Right atrium auricular region (tissue), 2 donors: Measurements from ENCODE around the gene SND1. TPM values are rescaled to one million over a fixed set of nuclear protein-coding genes. Genes with fewer than 3 reads are reported as not detected.

ENCODE experiments used
- DNase-seq: peaks from one replicate; pipeline ENCODE4 v3.0.0-alpha.2; 2019; ENCODE audit warnings: low spot score
- H3K27ac ChIP-seq, 2 donors: fragments of 200-600 bp; sonication (generic); 1 replicate in 1 of 2; 2 replicates in 1 of 2; pipeline ENCODE4 v1.5.1; 2016 to 2019
- H3K27me3 ChIP-seq, 2 donors: fragments of 200-600 bp; sonication (generic); one replicate each; pipeline versions ENCODE4 v1.5.1 to v1.6.0; 2017 to 2019
- H3K36me3 ChIP-seq: fragments of 200-600 bp; sonication (generic); one replicate; pipeline ENCODE4 v1.5.1; 2016
- H3K4me1 ChIP-seq, 2 donors: fragments of 200-600 bp; sonication (generic); one replicate each; pipeline versions ENCODE4 v1.5.1 to v1.6.0; 2017 to 2019
- H3K4me3 ChIP-seq, 2 donors: fragments of 200-600 bp; sonication (generic); 1 replicate in 1 of 2; 2 replicates in 1 of 2; pipeline ENCODE4 v1.5.1; 2017 to 2019; ENCODE audit warnings: mild to moderate bottlenecking in 1 of 2, moderate library complexity in 1 of 2
- H3K9me3 ChIP-seq, 2 donors: fragments of 200-600 bp; sonication (generic); one replicate each; pipeline ENCODE4 v1.5.1; 2019
- total RNA-seq, 2 donors: library from RNA; depleted of rRNA; stranded (reverse); fragments of >200 nt; gene quantifications; one replicate each; pipeline ENCODE4 v1.1.0, GENCODE V29; 2016
- TF ChIP-seq, protein P1 (sequence below), 2 donors: fragments of 200-600 bp; sonication (generic); IDR thresholded peaks; one replicate each; pipeline ENCODE4 v1.5.1; 2019; ENCODE audit warnings: antibody characterized with exemption in 2 of 2

Gene SND1
- total RNA-seq, 2 donors from 2014 or later: 69.4 to 77.6 TPM

DNA sequence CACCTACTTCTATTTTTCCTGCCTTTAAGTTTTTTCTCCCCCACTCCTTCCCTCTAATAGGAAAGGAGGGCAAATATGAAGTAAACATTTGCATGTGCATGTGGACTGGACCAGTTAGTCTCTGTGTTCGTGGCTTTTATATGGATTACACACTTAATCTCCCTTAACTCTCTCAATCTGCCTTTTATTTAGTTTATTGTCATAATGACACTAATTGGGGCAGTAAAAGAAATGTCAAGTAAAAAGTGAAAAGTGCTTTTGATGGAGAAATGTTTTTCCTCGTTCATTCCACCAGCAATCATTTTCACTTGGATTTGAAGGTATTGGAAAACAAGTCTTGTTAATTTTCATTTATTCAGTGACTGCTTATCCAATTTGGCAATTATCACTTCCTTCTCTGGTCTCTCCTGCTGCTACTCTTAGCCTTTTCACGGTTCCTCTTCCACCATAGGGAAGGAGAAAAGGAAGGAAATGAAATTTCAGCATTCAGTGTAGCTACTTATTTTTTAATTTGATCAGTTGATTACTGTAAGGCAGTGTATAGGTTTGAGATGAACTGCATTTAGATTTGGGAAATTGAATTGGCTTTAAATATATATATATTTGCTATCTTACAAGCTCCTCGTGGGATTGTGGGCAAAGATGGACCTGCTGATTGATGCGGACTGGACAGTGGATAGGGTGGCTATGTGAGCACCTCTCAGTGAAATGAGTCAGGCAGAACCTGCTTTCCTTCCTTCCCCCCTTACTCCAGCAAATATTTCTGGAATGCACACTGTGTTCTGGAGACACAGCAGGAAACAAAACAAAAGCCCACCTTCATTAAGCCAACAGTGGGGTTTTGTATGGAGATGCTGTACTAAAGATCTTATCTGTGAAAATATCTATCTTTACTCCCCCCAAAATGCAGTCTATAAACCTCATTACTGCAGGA lies 301.7 kb downstream of the SND1 start:
- no peak overlapping the region for H3K27ac ChIP-seq
- H3K36me3 ChIP-seq: no peaks in the 10 kb centered on the region
- H3K27me3 ChIP-seq: no peaks in the 10 kb centered on the region
- H3K9me3 ChIP-seq: no peaks in the 10 kb centered on the region
- DNase-seq: no peak
- TF ChIP-seq, protein P1, sequence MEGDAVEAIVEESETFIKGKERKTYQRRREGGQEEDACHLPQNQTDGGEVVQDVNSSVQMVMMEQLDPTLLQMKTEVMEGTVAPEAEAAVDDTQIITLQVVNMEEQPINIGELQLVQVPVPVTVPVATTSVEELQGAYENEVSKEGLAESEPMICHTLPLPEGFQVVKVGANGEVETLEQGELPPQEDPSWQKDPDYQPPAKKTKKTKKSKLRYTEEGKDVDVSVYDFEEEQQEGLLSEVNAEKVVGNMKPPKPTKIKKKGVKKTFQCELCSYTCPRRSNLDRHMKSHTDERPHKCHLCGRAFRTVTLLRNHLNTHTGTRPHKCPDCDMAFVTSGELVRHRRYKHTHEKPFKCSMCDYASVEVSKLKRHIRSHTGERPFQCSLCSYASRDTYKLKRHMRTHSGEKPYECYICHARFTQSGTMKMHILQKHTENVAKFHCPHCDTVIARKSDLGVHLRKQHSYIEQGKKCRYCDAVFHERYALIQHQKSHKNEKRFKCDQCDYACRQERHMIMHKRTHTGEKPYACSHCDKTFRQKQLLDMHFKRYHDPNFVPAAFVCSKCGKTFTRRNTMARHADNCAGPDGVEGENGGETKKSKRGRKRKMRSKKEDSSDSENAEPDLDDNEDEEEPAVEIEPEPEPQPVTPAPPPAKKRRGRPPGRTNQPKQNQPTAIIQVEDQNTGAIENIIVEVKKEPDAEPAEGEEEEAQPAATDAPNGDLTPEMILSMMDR (IDR thresholded peaks at IDR 0.05): no peak
- peaks cover 0 to 13% of the 10 kb centered on the region in 2 donors for H3K4me1 ChIP-seq
- no peak overlapping the region for H3K4me3 ChIP-seq

DNA sequence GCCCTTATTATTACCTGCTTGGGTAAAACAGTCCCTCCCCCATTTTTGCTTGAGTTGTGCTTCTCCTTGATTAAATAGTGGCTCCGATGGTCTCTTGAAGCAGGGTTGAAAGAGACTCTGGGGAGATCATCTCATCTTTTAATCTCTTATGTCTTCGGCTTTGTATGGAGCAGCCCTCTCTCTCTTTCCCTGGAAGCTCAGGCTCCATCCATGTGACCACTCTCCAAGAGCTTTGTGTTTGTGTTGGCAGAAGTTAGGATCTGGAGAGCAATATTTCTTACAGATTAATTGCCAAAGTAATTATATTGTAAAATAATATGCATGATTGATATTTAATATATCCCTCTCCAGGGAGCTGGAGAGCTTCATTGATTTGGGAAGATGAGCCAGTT lies 302.4 kb downstream of the SND1 start:
- TF ChIP-seq, protein P1 (IDR thresholded peaks at IDR 0.05): no peak
- H3K4me1 ChIP-seq: peaks cover 0 to 13% of the 10 kb centered on the region in 2 donors

DNA sequence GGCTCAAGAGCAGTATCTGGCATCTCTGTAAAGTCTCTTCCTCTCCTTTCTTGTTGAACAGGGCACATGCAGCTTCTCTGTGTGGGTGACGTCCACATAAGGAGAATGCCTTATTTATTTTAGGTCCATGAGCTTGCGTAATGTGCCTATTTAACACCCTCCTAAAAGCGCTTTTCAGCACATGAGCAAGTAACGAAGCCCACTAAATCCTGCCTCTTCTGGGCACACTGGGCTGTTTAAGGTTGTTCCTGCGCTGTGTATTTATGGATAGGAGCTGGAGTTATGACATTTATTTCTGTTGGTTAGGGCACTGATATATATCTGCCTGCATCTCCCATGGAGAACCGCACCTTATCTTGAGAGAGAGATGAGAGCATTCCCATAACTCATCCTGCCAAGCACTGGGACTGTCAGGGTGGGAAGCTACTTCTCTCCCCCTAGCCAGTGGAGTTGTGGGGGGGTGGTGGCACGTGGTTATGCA lies 303.1 kb downstream of the SND1 start:
- TF ChIP-seq, protein P1 (IDR thresholded peaks at IDR 0.05): no peak
- Histone ChIP-seq H3K4me1 (peaks cover 0 to 13% of the 10 kb centered on the region in 2 donors), H3K36me3 (no peaks in the 10 kb centered on the region), H3K27ac (no peak overlapping the region), H3K27me3 (no peaks in the 10 kb centered on the region), H3K9me3 (no peaks in the 10 kb centered on the region), H3K4me3 (no peak overlapping the region)
- DNase-seq: no peak

More for the DNA sequence above, 302.4 kb downstream of the SND1 start:
- Histone ChIP-seq H3K27ac (no peak overlapping the region), H3K4me3 (no peak overlapping the region), H3K9me3 (no peaks in the 10 kb centered on the region), H3K27me3 (no peaks in the 10 kb centered on the region), H3K36me3 (no peaks in the 10 kb centered on the region)
- DNase-seq: no peak

DNA sequence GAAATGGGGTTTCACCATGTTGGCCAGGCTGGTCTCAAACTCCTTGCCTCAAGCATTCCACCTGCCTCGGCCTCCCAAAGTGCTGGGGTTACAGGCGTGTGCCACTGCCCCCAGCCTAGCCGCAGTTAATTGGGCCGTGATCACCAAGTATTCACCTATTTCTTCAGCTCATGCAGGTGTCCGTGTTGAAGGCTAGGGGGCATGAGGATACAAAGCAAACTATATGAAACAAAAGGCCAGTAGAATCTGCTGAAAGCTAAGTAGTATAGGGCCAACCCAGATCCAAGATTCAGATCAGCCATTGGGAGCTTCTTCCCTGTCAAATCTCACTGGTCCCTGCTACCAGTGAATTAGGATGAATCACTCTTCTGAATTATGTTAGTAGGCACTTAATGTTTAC lies 305.9 kb downstream of the SND1 start:
- Histone ChIP-seq H3K4me3 (no peak overlapping the region), H3K4me1 (peaks cover 0 to 13% of the 10 kb centered on the region in 2 donors), H3K27ac (no peak overlapping the region), H3K27me3 (no peaks in the 10 kb centered on the region), H3K9me3 (no peaks in the 10 kb centered on the region), H3K36me3 (no peaks in the 10 kb centered on the region)
- DNase-seq: no peak
- TF ChIP-seq, protein P1 (IDR thresholded peaks at IDR 0.05): no peak

DNA sequence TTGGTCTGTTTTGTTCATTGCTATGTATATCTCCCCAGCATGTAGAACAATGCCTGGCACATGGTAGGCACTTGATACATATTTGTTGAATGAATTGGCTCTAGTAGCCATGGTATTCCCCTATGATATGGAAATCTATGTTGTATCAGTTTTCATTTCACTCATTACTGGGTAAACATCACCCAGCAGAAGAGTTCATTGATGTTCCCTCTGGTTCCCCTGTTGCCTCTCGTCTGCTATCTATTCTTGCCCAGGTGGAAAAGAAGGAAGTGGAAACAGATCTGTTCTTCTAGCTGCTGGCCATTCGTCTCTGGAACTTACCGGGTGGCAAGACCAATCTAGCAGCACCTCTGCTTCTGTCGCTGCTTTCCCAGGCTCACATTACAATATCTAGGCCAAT lies 307.8 kb downstream of the SND1 start:
- Histone ChIP-seq H3K36me3 (no peaks in the 10 kb centered on the region), H3K4me1 (peaks cover 0 to 4% of the 10 kb centered on the region in 2 donors), H3K9me3 (no peaks in the 10 kb centered on the region), H3K27me3 (no peaks in the 10 kb centered on the region), H3K4me3 (no peak overlapping the region), H3K27ac (no peak overlapping the region)
- no peak for DNase-seq
- TF ChIP-seq, protein P1 (IDR thresholded peaks at IDR 0.05): no peak
